Fibroblast of lung (primary cell): ENCODE data around the gene ZNF365.

ENCODE experiments used
- EZH2 ChIP-seq: IDR thresholded peaks from 2 replicates; pipeline ENCODE4 v1.5.1; 2012; ENCODE audit warnings: low read length, control low read depth, mild to moderate bottlenecking; ENCODE audit errors: missing control alignments
- TF ChIP-seq, protein P1 (sequence below), 2 donors: IDR thresholded peaks in 1 of 2; conservative IDR thresholded peaks in 1 of 2; 1 replicate in 1 of 2; 2 replicates in 1 of 2; pipeline ENCODE4 v1.5.1; 2011 to 2012; ENCODE audit warnings: low read length in 2 of 2, control low read depth in 1 of 2, inconsistent platforms in 1 of 2, low read depth in 1 of 2, mild to moderate bottlenecking in 1 of 2

GRCh38 chr10:62422068-62422590 lies 48.0 kb downstream of the ZNF365 start:
- TF ChIP-seq, protein P1, sequence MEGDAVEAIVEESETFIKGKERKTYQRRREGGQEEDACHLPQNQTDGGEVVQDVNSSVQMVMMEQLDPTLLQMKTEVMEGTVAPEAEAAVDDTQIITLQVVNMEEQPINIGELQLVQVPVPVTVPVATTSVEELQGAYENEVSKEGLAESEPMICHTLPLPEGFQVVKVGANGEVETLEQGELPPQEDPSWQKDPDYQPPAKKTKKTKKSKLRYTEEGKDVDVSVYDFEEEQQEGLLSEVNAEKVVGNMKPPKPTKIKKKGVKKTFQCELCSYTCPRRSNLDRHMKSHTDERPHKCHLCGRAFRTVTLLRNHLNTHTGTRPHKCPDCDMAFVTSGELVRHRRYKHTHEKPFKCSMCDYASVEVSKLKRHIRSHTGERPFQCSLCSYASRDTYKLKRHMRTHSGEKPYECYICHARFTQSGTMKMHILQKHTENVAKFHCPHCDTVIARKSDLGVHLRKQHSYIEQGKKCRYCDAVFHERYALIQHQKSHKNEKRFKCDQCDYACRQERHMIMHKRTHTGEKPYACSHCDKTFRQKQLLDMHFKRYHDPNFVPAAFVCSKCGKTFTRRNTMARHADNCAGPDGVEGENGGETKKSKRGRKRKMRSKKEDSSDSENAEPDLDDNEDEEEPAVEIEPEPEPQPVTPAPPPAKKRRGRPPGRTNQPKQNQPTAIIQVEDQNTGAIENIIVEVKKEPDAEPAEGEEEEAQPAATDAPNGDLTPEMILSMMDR (conservative IDR thresholded peaks at IDR 0.05 in 1 of 2, IDR thresholded peaks at IDR 0.05 in 1 of 2; ENCODE audit: low read depth in 1 of 2, low read length in 2 of 2) = no peak
- no peak for TF ChIP-seq EZH2
